ENCODE results near the gene AZIN2.
"Not testable (repeated sequence)": the region's sequence is repeated elsewhere in the genome, so short reads cannot be mapped to it uniquely, and the experiment has no call there.

Gene AZIN2

GRCh38 chr1:33131191-33131590, 50.2 kb downstream of the AZIN2 start:
- no peak for DNase-seq

DNA sequence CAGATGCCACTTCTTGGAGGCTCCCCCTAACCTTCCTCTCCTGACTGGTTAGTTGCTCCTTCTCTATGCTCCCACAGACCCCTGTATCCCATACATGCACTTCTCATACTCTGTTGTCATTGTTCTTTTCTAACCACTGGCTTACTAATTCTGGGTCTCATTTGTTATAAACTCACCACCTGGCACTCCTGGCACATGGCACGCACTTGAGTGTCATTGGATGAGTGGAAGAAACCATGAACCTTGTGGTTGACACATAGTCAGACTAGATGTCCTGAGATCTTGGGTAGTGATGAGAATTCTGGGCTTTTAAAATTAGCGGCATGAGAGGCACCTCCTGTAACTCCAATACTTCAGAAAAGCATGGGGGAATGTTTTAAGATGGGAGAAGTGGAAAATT, 51.6 kb downstream of the AZIN2 start:
- DNase-seq: no peak

DNA sequence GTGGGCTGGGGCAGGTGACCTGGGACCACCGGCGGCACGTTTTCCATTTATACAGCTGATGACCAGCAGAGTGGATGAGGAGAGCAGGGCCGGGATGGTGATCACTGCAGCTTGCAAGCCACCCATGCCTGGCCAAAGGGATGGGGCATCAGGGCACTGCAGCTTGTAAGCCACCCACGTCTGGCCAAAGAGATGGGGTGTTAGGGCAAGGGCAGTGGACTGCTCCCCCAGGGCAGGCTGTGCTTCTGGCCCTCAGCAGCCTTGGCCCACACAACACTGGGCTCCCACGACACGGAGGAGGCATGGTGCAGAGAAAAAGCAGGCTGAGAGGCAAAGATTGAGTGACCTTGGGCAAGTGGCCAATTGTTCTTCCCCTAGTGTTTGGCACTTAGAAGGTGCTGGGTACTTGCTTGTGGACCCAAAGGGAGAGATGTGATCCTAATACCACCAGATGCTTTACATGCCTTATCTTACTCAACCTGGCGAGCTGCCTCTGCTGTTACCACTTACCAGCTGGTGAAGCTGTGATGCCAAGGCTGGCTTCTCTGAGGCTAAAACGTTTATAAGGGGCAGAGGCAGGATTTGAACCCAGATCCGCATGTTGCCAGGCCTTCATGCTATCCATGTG, 52.6 kb downstream of the AZIN2 start:
- DNase-seq: peak; percentile 63

GRCh38 chr1:33136041-33136440, 55.1 kb downstream of the AZIN2 start:
- DNase-seq: not testable (repeated sequence)

- peak; percentile 59 for DNase-seq
Observed at GRCh38 chr1:33137800-33138199, 56.8 kb downstream of the AZIN2 start.

GRCh38 chr1:33140153-33141149, 59.5 kb downstream of the AZIN2 start:
- DNase-seq: no peak

GRCh38 chr1:33141216-33141615, 60.3 kb downstream of the AZIN2 start:
- DNase-seq: no peak

- DNase-seq: no peak
Observed at GRCh38 chr1:33141781-33142180, 60.8 kb downstream of the AZIN2 start.

- DNase-seq: no peak
Observed at GRCh38 chr1:33142483-33143064, 61.6 kb downstream of the AZIN2 start.

GRCh38 chr1:33143176-33143575, 62.2 kb downstream of the AZIN2 start:
- no peak for DNase-seq

- DNase-seq: no peak
Observed at GRCh38 chr1:33143698-33144097, 62.7 kb downstream of the AZIN2 start.

DNA sequence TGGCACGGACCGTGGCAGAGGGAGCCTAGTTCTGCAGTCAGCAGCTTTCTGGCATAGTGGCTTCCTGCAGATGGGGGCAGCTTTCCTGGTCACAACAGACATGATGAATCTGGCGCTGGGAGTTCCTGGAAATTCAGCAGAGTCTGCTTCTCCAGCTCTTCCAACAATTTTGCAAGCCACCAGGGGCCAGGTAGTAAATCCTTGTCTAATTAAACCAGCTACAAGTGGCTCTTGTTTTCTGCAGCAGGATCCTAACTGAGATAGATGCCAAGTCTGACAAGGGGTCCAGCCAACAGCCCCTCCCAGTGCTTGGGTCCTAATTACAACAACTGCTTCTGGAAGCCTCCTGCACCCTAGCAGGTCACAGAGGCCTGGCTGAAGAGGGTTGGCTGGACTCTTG, 65.0 kb downstream of the AZIN2 start:
- peak; percentile 44 for DNase-seq

- DNase-seq: no peak
Observed at GRCh38 chr1:33147275-33147996, 66.5 kb downstream of the AZIN2 start.

- DNase-seq: no peak
Observed at GRCh38 chr1:33147997-33148314, 67.0 kb downstream of the AZIN2 start.

- DNase-seq: no peak
Observed at GRCh38 chr1:33148615-33149014, 67.7 kb downstream of the AZIN2 start.

DNA sequence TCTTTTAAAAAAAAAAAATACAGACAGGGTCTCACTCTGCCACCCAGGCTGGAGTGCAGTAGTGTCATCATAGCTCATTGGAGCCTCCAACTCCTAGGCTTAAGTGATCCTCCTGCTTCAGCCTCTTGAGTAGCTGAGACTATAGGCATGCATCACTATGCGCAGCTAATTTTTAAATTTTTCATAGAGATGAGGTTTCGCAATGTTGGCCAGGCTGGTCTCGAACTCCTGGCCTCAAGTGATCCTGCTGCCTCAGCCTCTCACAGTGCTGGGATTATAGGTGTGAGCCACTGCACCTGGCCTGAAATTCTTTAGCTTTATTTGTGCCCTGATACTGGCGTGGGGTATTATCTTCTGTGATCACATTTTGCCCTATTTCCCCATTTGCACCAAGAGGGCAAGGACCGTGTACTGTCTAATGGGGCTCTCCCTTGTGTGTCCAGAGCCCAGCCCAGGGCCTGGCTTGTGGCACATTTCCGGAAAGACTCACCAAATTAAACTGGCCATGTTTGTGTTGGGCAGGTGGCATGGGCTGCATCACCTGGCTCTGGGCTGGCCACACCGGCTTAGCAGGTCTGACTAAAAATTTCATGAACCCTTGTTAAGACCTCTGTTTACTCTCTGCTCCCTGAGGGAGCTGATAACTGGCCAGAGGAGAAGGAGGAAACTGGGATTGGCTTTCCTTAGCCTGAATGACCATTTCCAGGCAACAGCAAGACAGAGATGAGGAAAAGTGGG, 68.7 kb downstream of the AZIN2 start:
- DNase-seq: no peak

- DNase-seq: no peak
Observed at GRCh38 chr1:33150522-33150921, 69.6 kb downstream of the AZIN2 start.

DNA sequence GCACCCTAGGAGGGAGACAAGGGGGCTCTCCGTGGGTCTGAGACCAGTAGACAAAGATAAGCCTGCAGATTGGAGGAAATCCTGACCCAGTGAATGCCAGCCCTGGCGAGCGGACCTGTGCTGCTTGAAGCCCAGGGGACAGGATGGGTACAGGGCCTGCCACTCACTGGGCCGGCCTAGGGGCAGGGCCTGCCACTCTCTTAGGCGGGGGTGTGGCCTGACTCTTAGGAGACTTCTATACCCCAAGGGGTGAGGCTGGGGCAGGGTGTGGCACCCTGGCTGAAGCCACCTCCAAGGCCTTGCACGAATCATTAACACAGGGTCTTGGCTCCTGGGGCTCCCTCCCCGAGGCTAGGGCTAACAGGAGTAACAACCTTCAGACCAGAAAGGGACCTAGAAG, 70.2 kb downstream of the AZIN2 start:
- DNase-seq: no peak

DNA sequence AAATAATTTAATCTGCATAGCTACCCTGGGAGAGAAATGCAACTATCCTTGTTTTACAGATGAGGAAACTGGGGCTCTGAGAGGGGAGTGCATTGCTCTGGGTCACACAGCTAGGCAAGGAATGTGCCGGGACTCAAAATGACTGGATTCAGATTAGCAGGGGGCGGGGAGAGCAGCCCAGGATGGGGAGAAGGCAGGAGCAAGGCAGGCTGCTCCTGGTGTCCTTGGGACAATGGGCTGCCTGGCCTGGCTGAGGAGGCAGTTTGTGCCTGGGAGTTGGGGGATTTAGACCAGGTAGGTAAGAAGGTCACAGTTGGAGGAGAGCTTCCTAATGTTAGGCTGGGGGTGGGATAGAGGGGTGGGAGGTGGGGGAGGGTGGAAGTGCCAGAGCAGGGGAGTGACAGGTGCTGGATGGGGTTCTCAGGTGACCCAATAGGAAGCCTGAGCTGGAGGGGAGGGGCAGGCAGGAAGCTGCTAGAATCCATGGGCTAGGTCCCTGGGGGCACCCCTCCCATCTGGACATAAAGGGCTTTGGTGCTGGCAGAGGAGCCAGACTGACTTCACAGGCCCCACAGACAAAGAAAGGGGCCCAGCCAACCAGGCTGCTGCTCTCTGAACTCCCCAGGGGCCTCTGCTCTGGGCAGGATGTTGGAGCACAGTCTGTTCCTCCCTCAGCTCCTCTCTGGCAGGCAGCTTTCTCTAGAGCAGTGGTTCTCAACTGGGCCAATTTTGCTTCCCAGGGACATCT, 71.9 kb downstream of the AZIN2 start:
- peak; percentile 91 for DNase-seq

DNA sequence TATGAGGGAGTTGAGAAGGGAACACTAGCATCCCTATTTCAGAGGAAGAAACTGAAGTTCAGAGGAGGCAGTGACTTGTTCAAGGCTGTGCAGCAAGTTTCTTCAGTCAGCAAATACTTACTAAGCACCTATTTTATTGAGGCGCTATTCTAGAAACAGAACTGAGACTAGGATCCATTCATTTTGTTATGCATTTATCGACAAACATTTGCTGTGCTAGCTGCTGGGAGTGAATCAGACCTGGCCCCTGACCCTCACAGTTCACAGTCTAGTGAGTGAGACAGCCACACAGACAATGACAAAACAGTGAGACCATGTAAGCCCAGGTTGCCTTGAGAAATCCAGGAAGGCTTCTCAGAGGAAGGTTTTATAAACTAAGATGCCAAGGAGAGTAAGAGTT, 72.7 kb downstream of the AZIN2 start:
- DNase-seq: no peak

DNA sequence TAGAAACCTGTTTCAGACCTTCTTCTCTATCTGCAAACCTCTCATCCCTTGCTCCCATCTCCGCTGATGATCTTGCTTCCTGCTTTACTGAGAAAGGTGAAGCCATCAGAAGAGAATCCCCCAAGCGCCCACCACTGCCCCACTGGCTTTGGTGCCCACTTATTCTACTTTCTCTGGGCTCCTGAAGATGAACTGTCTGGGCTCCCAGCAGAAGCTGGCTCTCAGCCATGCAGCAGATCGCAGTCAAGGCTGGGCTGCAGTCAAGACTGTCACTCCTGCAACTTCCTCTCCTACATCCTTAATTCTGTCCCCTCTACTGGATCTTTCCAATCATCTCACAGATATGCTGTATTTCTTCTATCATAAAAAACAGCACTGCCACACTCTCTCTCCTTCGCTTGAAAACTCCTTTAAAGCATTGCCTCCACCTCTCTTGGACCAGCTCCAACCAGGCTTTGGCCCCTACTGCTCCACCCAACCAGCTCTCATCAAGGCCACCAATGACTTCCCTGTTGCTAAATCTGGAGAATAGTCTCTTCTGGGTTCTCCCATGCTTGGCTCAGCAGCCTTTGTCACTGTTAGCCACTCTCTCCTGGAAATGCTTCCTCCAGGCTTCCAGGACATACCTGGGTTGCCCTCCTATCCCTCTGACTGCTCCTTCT, 75.1 kb downstream of the AZIN2 start:
- DNase-seq: no peak
